Stimulated activated CD4-positive, alpha-beta T cell treated with anti-CD3 and anti-CD28 coated beads, TNF-alpha, amount 100 ng/mL, for 4 hours (primary cell): ENCODE results near the gene NAT10.
"Not testable (repeated sequence)": the region's sequence is repeated elsewhere in the genome, so short reads cannot be mapped to it uniquely, and the experiment has no call there.

Experiments
- DNase-seq, 3 experiments: peaks; one replicate each; pipeline ENCODE4 v3.0.0-alpha.2; 2020; ENCODE audit warnings: low read depth in 3 of 3

Gene NAT10

GRCh38 chr11:34105079-34105956 lies at the start of gene NAT10:
Gene NAT10 (plus strand): TSS chr11:34105629. CDS start chr11:34108226, 2,597 bp downstream.
- peak; percentile 88 to 96 (median 94) for DNase-seq

DNA sequence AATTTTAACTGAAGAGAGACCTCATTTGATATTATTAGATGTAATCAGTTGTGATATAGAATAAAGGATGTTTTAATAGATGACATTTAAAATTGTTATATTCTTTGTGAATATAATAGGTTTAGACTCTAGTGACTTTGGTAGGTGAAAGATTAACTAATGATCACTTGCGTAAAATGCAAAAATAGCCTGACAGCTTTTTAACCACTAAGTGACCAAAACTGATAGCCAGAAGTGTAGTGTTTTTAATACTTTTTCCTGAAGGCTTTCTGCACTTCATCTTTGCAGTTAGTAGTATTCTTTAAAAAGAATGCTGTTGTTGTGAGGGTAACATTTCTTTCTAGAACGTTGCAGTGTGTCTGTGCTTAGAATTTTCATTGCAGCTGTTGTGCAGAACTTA lies 48.8 kb upstream of the NAT10 start:
- no peak for DNase-seq

- no peak for DNase-seq
These were observed 42.2 kb upstream of the NAT10 start for GRCh38 chr11:34063061-34063795.

DNA sequence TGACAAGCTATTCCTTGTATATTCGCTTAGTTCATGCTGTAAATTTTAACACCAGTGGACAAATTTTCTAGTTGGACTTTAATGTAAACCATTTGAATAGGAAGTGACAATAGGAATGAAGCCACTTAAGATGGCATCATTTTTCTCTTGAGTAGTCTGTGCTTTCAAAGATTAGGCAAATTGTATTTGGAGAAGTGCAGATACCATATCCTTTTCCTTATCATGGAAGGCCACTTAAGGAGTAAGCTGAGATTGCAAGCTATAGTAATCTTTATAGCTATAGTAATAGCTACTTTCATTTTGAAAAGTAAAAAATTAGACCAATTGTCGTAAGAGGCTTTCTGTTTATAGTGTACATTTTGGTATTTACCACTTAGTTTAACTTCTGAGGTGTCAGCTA lies 41.1 kb upstream of the NAT10 start:
- DNase-seq = no peak

GRCh38 chr11:34065505-34066203 lies 39.8 kb upstream of the NAT10 start:
- DNase-seq = no peak

DNA sequence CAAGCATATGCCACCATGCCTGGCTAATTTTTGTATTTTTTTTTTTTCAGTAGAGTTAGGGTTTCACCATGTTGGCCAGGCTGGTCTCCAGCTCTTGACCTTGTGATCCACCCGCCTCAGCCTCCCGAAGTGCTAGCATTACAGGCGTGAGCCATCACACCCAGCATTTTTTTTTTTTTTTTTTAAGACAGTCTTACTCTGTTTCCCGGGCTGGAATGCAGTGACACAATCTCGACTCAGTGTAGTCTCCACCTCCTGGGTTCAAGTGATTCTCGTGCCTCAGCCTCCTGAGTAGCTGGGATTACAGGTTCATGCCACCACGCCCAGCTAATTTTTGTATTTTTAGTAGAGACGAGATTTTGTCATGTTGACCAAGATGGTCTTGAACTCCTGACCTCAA lies 38.7 kb upstream of the NAT10 start:
- DNase-seq = not testable (repeated sequence)

GRCh38 chr11:34067383-34068065 lies 37.9 kb upstream of the NAT10 start:
- no peak for DNase-seq

GRCh38 chr11:34068111-34068510 lies 37.3 kb upstream of the NAT10 start:
- no peak for DNase-seq

DNA sequence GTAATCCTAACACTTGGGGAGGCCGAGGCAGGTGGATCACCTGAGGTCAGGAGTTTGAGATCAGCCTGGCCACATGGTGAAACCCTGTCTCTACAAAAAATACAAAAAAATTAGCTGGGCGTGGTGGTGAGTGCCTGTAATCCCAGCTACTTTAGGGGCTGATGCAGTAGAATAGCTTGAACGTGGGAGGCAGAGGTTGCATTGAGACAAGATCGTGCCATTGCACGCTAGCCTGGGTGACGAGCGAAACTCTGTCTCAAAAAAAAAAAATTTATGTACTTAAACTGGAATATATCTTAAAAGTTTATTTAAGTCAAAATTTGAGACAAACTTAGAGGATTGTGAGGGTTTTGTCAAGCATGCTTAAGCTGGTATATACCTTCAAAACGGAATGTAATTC lies 34.1 kb upstream of the NAT10 start:
- not testable (repeated sequence) for DNase-seq

DNA sequence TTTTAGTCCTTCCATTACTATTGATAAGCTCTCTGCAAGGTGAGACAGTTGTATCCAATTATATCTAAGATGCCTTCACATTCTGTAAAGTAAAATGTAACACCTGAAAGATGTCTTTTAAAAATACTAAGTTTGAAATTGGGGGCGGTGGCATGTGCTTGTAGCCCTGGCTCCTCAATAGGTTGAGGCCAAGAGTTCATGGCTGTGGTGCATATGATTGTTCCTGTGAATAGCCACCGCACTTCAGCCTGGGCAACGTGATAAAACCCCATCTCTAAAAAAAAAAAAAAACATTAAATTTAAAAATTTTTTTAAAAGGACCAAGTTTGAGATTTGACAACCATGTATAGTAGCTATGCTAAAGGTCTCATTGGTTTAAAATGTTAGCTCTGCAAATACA lies 33.4 kb upstream of the NAT10 start:
- no peak for DNase-seq

GRCh38 chr11:34072832-34073231 lies 32.6 kb upstream of the NAT10 start:
- DNase-seq = no peak

DNA sequence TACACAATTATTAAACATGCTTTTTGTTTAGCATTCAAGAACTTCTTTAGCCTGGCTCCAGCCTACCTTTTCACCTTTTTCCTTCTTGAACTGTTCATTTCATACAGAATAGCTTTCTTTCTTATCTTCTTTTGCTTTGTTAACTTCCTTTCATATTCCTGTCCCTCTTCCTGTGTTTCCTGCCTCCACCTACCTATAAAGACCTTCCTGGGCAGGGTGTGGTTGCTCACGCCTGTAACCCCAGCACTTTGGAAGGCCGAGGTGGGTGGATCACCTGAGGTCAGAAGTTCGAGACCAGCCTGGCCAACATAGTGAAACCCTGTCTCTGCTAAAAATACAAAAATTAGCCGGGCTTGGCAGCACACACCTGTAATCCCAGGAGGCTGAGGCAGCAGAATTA lies 31.0 kb upstream of the NAT10 start:
- no peak for DNase-seq

DNA sequence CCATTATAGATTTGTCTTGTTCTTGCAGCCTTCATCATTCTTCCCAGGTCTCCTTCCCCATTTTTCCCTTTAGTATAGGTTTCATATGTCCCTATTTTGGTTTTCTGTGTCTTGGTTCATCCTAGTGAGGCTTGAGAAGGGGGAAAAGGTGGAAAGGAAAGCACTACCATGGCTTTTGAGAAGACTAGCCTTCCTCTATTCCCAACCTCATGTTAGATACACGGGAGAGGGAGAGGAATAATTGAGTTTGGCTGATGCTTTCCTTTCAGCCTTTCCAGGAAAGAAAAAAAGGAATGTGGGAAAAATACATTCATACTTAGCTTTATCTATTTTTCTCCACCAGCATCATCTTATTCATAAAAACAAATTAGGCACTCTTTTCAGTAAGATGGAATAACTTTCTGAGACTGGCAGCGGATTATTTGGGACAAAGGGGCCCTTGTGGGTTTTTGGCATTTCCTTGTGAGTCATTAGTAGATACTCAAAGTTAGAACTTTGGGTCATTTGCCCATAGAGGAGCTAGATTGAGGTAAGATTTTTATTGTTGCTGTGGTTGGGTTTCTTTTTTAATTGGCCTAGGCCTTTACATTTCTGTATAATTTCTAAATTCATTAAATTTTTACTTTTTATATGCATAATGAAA lies 30.1 kb upstream of the NAT10 start:
- DNase-seq = no peak

DNA sequence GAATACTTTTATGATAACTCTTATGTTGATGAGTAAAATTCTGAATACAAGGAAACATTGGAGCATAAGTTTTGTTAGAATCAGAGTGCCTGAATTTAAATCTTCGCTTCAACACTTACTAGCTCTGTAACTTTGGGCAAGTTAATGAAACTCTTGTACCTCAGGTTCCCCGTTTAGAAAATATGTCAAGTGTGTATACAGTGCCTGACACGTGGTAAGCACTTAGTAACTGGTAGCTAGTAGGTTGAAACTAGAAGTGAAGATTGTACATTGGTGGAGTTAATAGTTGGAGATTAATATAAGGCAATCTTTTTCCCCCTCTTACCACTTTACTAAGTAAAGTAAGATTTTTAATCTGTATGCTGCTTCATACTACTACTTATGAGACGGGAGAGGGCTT lies 24.8 kb upstream of the NAT10 start:
- no peak for DNase-seq

- DNase-seq = no peak
These were observed 20.8 kb upstream of the NAT10 start for GRCh38 chr11:34084637-34085036.

DNA sequence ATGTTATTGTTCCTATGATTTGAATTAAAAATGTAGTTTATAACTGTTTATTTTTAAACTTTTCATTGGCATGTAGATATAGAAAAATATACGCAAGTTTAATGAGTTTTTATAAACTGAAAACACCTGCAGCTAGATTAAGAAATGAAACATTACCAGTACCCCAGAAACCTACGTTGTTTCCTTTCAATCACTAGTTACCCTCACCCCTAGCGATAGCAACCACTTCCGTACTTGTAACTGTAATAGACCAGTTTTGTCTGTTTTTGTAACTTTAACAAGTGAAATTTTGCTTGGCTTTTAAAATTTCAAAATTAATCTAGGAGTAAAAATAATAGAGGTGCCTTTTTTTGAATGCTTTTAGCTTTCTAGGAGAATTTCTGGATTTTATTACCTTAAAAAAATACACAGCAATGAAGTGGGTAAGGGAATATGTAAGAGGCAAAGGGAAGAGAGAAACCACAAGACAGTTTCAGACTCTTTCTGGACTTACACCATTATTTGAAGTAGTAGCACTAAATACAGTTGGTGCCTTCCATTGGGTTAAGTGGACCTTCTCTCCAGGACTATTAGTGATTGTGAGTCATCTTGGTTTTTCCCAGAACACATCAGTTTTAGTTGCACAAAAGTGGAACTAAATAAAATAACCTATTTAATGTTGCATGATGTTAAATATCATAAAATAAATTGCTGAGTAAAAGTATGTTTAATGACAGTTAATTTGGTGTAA lies 18.7 kb upstream of the NAT10 start:
- DNase-seq = no peak

DNA sequence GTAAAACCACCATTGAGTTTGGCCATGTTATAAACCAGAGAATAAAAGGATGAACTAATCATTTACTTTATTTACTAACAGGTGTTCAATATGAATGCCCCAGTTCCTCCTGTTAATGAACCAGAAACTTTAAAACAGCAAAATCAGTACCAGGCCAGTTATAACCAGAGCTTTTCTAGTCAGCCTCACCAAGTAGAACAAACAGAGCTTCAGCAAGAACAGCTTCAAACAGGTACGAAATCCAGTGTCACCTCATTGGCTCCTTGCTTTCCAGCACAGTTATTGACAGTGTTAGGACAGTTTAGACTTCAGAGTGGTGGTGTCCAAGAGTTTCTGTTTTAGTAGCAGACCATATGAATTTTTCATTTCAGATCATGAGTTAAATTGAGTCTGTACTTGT lies 13.6 kb upstream of the NAT10 start:
- no peak for DNase-seq

DNA sequence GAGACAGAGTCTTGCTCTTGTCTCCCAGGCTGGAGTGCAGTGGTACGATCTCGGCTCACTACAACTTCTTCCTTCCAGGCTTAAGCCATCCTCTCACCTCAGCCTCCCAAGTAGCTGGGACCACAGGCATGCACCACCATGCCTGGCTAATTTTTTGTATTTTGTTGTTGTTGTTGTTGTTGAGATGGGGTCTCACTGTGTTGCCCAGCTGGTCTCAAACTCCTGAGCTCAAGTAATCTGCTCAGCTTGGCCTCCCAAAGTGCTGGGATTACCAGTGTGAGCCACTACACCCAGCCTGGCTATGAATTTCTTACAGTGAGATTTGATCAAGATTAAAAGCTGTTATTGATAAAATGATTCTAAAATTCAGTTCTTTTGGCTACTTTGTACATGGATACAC lies 10.5 kb upstream of the NAT10 start:
- DNase-seq = not testable (repeated sequence)

DNA sequence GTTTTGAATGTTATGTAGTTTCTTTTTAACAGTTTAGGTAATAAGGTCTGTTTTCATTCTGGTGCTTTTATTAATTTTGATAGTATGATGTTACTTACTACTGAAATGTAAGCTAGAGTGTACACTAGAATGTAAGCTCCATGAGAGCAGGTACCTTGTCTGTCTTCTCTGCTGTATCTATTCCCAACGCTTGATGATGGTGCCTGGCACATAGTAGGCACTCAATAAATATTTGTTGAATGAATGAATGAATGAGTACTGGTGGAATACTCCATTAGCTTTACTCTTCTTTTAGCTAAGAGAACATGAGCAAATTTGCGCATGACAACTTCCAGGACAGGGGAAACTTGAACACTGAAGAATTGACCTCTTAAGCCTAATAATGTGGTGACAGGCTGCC lies 6.6 kb upstream of the NAT10 start:
- DNase-seq = no peak

GRCh38 chr11:34104680-34105078 lies 750 bp upstream of the NAT10 start:
- DNase-seq = no peak
